ENCODE measurements around the gene PACS2.

GRCh38 chr14:105316577-105316941 lies 2.0 kb downstream of the PACS2 start:
- TF ChIP-seq CTCF (IDR thresholded peaks at IDR 0.05) (no peak), POLR2A (IDR thresholded peaks at IDR 0.05; ENCODE audit: low read depth) (no peak)

All from esophagus muscularis mucosa (tissue), 3 donors.